22Rv1 (cell line): ENCODE results near the gene THSD4.

Experiments used
- ZFX ChIP-seq: fragments of 450-650 bp; IDR thresholded peaks from 2 replicates; pipeline ENCODE4 v1.6.1; 2017; ENCODE audit warnings: antibody characterized with exemption, borderline replicate concordance
- TF ChIP-seq, protein P1 (sequence below): fragments of 450-650 bp; IDR thresholded peaks from 2 replicates; pipeline ENCODE4 v1.5.1; 2017; ENCODE audit warnings: mild to moderate bottlenecking

- TF ChIP-seq, protein P1, sequence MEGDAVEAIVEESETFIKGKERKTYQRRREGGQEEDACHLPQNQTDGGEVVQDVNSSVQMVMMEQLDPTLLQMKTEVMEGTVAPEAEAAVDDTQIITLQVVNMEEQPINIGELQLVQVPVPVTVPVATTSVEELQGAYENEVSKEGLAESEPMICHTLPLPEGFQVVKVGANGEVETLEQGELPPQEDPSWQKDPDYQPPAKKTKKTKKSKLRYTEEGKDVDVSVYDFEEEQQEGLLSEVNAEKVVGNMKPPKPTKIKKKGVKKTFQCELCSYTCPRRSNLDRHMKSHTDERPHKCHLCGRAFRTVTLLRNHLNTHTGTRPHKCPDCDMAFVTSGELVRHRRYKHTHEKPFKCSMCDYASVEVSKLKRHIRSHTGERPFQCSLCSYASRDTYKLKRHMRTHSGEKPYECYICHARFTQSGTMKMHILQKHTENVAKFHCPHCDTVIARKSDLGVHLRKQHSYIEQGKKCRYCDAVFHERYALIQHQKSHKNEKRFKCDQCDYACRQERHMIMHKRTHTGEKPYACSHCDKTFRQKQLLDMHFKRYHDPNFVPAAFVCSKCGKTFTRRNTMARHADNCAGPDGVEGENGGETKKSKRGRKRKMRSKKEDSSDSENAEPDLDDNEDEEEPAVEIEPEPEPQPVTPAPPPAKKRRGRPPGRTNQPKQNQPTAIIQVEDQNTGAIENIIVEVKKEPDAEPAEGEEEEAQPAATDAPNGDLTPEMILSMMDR = no peak
- no peak for TF ChIP-seq ZFX
Observed at GRCh38 chr15:71502077-71502432, 386.8 kb downstream of the THSD4 start.
